ENCODE data around the gene PRAMEF12.
"Not testable (repeated sequence)": the region's sequence is repeated elsewhere in the genome, so short reads cannot be mapped to it uniquely, and the experiment has no call there.

Gene PRAMEF12

GRCh38 chr1:12773438-12773837 is at the start of gene PRAMEF12:
PRAMEF12 (plus strand) TSS chr1:12773738; CDS start chr1:12774868, 1,130 bp downstream.
- DNase-seq (ENCODE audit: low read depth in 2 of 2), result no peak

GRCh38 chr1:12728391-12728790 is 45.1 kb upstream of the PRAMEF12 start:
- DNase-seq (ENCODE audit: low read depth in 2 of 2), result no peak

DNA sequence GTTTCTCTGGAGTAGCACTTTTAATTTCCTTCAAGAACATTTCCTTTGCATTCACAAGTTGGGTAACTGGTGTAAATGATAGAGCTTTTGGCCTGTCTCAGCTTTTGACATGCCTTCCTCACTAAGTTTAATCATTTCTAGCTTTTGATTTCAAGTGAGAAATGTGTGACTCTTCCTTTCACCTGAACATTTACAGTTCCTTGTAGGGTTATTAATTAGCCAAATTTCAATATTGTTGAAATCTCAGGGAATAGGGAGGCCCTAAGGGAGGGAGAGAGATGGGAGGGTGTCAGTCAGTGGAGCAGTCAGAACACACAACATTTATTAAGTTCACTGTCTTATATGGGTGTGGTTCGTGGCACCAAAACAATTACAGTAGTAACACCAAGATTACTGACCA is 43.4 kb upstream of the PRAMEF12 start:
- no peak for DNase-seq (ENCODE audit: low read depth in 2 of 2)

DNA sequence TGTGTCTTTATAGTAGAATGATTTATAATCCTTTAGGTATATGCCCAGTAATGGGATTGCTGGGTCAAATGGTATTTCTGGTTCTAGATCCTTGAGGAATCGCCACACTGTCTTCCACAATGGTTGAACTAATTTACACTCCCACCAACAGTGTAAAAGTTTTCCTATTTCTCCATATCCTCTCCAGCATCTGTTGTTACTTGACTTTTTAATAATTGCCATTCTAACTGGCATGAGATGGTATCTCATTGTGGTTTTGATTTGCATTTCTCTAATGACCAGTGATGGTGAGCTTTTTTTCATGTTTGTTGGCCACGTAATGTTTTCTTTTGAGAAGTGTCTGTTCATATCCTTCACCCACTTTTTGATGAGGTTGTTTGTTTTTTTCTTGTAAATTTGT is 42.5 kb upstream of the PRAMEF12 start:
- DNase-seq (ENCODE audit: low read depth in 2 of 2), result not testable (repeated sequence)

DNA sequence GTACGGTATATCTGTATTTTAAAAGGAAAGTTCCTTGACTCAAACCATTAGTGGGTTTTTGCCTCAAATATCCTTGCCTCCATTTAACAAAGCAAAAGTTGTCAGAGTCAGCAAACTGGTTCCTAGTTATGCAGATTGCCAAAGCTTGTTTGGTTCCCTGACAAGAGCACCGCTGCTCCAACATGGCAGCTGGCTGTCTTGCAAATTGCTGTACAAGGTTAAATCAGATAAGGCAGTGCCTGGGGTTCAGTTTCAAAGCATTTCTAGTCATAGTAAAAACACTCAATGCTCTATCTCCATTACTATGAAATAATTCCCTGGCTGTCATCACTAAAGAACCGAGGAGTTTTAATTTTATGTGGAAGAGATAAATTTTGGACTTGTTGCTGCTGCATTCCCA is 38.9 kb upstream of the PRAMEF12 start:
- no peak for DNase-seq (ENCODE audit: low read depth in 2 of 2)

- DNase-seq (ENCODE audit: low read depth in 2 of 2), result no peak
Observed at GRCh38 chr1:12738934-12739333, 34.6 kb upstream of the PRAMEF12 start.

DNA sequence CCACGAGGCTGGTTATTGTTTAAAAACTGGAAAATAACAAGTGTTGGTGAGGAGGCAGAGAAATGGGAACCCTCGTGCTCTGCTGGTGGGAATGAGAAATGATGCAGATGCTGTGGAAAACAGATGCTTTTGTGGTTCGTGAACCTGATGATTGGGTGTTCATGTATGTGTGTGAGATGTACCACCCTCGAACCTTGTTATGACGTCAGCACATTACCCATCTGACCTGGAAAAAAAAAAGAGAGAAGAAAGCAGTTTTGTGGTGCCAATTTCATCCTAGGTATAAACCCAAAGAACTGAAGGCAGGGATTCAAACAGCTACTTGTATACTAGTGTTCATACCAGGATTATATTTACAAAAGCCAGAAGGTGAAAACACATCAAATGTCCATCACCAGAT is 33.9 kb upstream of the PRAMEF12 start:
- no peak for DNase-seq (ENCODE audit: low read depth in 2 of 2)

GRCh38 chr1:12741946-12742345 is 31.6 kb upstream of the PRAMEF12 start:
- DNase-seq (ENCODE audit: low read depth in 2 of 2), result no peak

DNA sequence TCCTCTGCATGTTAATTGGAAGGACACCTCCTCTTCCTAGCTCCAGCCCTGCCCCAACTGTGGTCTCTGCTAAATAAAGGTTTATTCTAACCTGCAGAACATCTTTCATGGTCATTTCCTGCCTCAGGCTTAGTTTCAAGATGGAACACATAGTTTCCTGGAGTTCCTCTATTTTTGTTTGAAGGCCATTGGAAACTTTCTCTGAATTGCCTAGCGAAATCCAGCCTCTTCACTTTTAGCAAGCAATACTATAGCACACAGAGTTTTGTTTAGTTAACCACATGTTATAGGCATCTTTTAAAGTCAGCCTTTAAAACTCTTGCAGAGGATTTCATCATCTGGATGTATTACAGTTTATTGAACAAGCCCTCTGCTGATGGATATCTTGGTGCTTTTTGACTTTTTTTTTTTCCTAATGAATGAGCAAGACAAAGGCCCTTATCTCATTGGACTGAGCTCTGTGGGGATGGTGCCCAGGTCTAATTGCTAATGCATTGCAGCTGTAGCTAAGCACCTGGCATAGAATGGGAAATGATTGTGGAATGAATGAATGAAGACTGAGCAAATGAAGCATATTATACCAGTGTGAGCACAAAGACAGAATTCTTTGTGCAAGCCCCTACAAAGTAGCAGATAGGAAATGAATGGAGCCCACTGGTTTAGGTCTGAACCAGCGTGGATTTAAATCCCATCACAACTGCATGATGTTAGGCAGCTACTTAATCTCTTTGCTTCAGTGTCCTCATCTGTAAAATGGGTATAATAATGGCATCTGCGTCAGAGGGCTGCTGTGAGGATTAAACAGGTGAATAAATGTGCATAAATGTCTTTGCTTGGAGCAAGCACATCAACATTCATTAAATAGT is 28.2 kb upstream of the PRAMEF12 start:
- no peak for DNase-seq (ENCODE audit: low read depth in 2 of 2)

DNA sequence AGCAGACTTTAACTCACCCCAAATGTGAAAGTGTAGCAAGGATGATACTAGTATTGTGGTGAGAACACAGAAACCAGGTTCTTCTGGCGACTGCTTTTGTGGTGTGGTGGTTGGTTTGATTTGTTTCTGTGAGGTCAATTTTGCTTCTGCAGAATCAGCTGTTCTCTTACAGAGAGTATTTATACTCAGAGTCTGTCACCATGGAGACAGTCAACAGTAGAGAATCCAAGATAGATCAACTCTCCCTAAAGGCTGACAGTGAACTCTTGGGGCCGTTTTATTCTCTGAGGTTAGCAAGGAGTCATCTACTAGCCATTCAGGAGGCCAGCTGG is 27.6 kb upstream of the PRAMEF12 start, which contains the start of gene CFAP107:
TSS of gene CFAP107 (plus strand) at position 209 of the 332 bp plus-strand sequence. CDS start 231 bp downstream, outside the sequence.
- DNase-seq (ENCODE audit: low read depth in 2 of 2), result no peak

GRCh38 chr1:12748778-12749355 is 24.7 kb upstream of the PRAMEF12 start:
- DNase-seq (ENCODE audit: low read depth in 2 of 2), result no peak

DNA sequence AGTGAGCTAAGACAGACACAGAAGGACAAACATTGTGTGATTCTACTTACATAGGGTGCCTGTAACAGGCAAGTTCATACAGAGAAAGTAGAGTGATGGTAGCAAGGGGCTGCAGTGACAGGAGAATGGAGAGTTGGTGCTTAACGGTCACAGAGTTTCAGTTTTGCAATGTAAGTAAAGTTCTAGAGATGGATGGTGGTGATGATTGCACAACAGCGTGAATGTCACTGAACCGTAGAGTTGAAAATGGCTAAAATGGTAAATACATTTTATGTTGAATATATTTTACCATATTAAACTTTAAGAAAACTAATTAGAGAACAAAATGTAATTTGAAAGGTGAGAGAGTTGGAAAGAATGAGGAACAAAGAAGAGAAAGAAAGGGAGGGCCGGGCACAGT is 18.8 kb upstream of the PRAMEF12 start:
- DNase-seq (ENCODE audit: low read depth in 2 of 2), result no peak

DNA sequence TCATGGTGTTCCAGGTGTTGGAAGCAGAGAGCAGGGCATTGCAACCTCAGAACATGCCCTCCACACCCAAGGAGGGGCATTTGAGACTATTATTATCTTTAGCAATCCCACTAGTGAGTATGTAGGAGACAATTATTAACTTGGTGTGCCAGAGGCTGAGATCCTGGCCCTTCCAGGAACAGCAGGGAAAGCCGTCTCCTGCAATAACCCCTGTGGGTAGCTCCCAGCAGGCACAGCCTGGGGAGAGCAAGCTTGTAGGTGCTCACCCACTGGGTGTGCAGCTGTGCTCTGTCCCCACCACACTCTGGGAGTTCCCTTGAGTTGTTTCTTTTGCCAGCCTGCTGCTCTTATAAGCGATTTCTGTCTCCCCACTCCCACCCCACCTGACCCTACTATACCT is 17.3 kb upstream of the PRAMEF12 start:
- DNase-seq (ENCODE audit: low read depth in 2 of 2), result no peak

GRCh38 chr1:12756768-12757413 is 16.6 kb upstream of the PRAMEF12 start:
- DNase-seq (ENCODE audit: low read depth in 2 of 2), result no peak

- no peak for DNase-seq (ENCODE audit: low read depth in 2 of 2)
Observed at GRCh38 chr1:12757836-12758235, 15.7 kb upstream of the PRAMEF12 start.

GRCh38 chr1:12760256-12760795 is 13.2 kb upstream of the PRAMEF12 start:
- no peak for DNase-seq (ENCODE audit: low read depth in 2 of 2)

GRCh38 chr1:12761781-12762180 is 11.8 kb upstream of the PRAMEF12 start:
- no peak for DNase-seq (ENCODE audit: low read depth in 2 of 2)

GRCh38 chr1:12762766-12763165 is 10.8 kb upstream of the PRAMEF12 start:
- no peak for DNase-seq (ENCODE audit: low read depth in 2 of 2)

DNA sequence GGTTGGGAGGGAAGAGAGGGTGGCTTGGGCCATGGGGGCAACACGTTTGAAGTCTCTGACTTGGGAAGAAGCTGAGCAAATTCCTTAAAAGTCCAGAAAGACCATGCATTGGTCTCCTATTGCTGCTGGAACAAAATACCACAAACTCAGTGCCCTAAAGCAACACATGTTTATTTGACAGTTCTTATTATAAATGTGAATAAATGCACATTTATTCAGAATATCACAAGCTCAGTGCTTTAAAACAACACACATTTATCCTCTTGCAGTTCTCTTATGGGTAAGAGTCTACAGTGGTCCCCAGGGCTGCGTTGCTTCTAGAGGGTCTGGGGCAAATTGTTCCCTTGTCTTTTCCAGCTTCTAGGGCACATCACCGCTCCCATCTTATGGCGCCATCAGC is 10.1 kb upstream of the PRAMEF12 start:
- DNase-seq (ENCODE audit: low read depth in 2 of 2), result no peak

- DNase-seq (ENCODE audit: low read depth in 2 of 2), result no peak
Observed at GRCh38 chr1:12764016-12764415, 9.5 kb upstream of the PRAMEF12 start.

GRCh38 chr1:12769031-12769430 is 4.5 kb upstream of the PRAMEF12 start:
- no peak for DNase-seq (ENCODE audit: low read depth in 2 of 2)

DNA sequence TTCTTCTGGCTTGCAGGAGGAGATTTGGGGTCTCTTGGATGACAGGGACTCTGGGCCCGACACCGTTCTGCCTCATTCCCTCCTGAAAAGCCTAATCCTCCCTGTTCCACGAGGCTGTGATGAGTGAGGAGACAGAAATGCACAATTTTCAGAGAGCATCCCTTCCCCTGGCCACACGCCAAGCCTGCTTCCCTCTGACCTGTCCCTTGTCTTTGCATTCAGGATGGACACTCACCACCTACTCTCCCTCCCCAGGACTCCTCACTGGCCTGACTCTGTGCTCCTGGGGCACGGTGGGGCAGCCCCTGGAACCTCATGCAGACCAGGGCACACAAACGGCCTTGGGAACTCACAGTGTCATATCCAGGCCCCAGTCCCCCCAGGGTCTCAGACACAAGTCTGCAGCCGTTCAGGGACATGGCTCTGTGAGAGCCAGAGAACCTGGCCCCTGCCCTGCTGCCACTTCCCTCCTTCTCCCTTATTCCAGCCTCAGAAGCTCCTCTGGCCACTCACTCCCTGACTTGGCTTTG is 3.5 kb upstream of the PRAMEF12 start:
- no peak for DNase-seq (ENCODE audit: low read depth in 2 of 2)
